GM23338 (cell line): ENCODE results near the gene PNLIP. TPM values are rescaled to one million over a fixed set of nuclear protein-coding genes. Genes with fewer than 3 reads are reported as not detected.

Source experiments
- ATAC-seq: fragments of 200-7000 bp; cut with Tn5 transposase; 3 replicates; pipeline ENCODE4 v1.9.1; 2020
- DNase-seq: peaks from one replicate; pipeline ENCODE4 v3.0.0-alpha.2; 2015; ENCODE audit warnings: low spot score
- H2AFZ ChIP-seq: fragments of 200-600 bp; sonication (generic); 2 replicates; pipeline ENCODE4 v1.8.0; 2016; ENCODE audit warnings: antibody characterized with exemption, mild to moderate bottlenecking, moderate library complexity
- H3F3A ChIP-seq: fragments of 200-600 bp; sonication (generic); replicated peaks from 2 replicates; pipeline ENCODE4 v1.8.0; 2017; ENCODE audit warnings: antibody characterized with exemption, mixed run types, low read depth
- H3K27ac ChIP-seq: fragments of 200-600 bp; sonication (generic); 2 replicates; pipeline ENCODE4 v1.6.1; 2016; ENCODE audit warnings: low read depth
- H3K27me3 ChIP-seq: fragments of 200-600 bp; sonication (generic); 2 replicates; pipeline ENCODE4 v1.8.0; 2016; ENCODE audit warnings: mild to moderate bottlenecking, mixed run types, moderate library complexity; ENCODE audit not compliant: insufficient read depth
- H3K36me3 ChIP-seq: fragments of 200-600 bp; sonication (generic); 2 replicates; pipeline ENCODE4 v1.8.0; 2016; ENCODE audit warnings: mild to moderate bottlenecking; ENCODE audit not compliant: insufficient read depth
- H3K4me1 ChIP-seq: fragments of 200-600 bp; sonication (generic); 2 replicates; pipeline ENCODE4 v1.8.0; 2016; ENCODE audit warnings: mild to moderate bottlenecking, moderate library complexity; ENCODE audit not compliant: insufficient read depth
- H3K4me2 ChIP-seq: fragments of 200-600 bp; sonication (generic); 2 replicates; pipeline ENCODE4 v1.7.1; 2017; ENCODE audit warnings: mixed run types
- H3K4me3 ChIP-seq: fragments of 200-600 bp; sonication (generic); 2 replicates; pipeline ENCODE4 v1.6.1; 2016; ENCODE audit warnings: mixed run types
- H3K79me2 ChIP-seq: fragments of 200-600 bp; sonication (generic); replicated peaks from 2 replicates; pipeline ENCODE4 v1.8.0; 2017; ENCODE audit warnings: mild to moderate bottlenecking; ENCODE audit not compliant: insufficient read depth
- H3K9me2 ChIP-seq: fragments of 200-600 bp; sonication (generic); 2 replicates; pipeline ENCODE4 v1.8.0; 2017; ENCODE audit not compliant: insufficient read depth
- H4K20me1 ChIP-seq: fragments of 200-600 bp; sonication (generic); replicated peaks from 2 replicates; pipeline ENCODE4 v1.8.0; 2017; ENCODE audit warnings: mild to moderate bottlenecking; ENCODE audit not compliant: insufficient read depth
- H3K27ac Mint-ChIP-seq: 2 replicates; pipeline ENCODE4 v1.8.0; 2020; ENCODE audit warnings: inconsistent platforms, mild to moderate bottlenecking, moderate library complexity, mixed read lengths
- H3K27me3 Mint-ChIP-seq: 3 replicates; pipeline ENCODE4 v1.8.0; 2022; ENCODE audit warnings: low read depth, mild to moderate bottlenecking, moderate library complexity, mixed read lengths, inconsistent platforms; ENCODE audit not compliant: insufficient read depth, poor library complexity
- H3K36me3 Mint-ChIP-seq: 3 replicates; pipeline ENCODE4 v1.8.0; 2021; ENCODE audit warnings: low read depth, mild to moderate bottlenecking, inconsistent platforms, moderate library complexity, mixed read lengths
- H3K4me1 Mint-ChIP-seq: 3 replicates; pipeline ENCODE4 v1.8.0; 2020; ENCODE audit warnings: mild to moderate bottlenecking, inconsistent platforms, mixed read lengths
- H3K4me3 Mint-ChIP-seq: 3 replicates; pipeline ENCODE4 v1.8.0; 2021; ENCODE audit warnings: moderate library complexity, mild to moderate bottlenecking, inconsistent platforms, mixed read lengths
- H3K9me3 Mint-ChIP-seq: 3 replicates; pipeline ENCODE4 v1.8.0; 2020; ENCODE audit warnings: moderate library complexity, mild to moderate bottlenecking, inconsistent platforms, mixed read lengths
- CREB1 ChIP-seq: fragments of 250-450 bp; sonication (Bioruptor Pico); IDR thresholded peaks from 2 replicates; pipeline ENCODE4 v1.5.0; 2020; ENCODE audit warnings: low read depth, mild to moderate bottlenecking, moderate library complexity
- CTCF ChIP-seq, 2 experiments: fragments of 200-600 bp in 1 of 2; sonication (generic) in 1 of 2; conservative IDR thresholded peaks; 2 replicates each; pipeline versions ENCODE4 v1.5.1 to v1.6.1; 2016 to 2017; ENCODE audit warnings: antibody characterized with exemption in 2 of 2, low read depth in 2 of 2, mild to moderate bottlenecking in 2 of 2, moderate library complexity in 1 of 2
- REST ChIP-seq: IDR thresholded peaks from one replicate; pipeline ENCODE4 v1.6.1; 2018; ENCODE audit warnings: antibody characterized with exemption; ENCODE audit not compliant: unreplicated experiment
- STAT1 ChIP-seq: IDR thresholded peaks from one replicate; pipeline ENCODE4 v1.6.1; 2016; ENCODE audit warnings: antibody characterized with exemption; ENCODE audit not compliant: unreplicated experiment
- ZNF331 ChIP-seq: fragments of 250-450 bp; sonication (Bioruptor Pico); IDR thresholded peaks from 2 replicates; pipeline ENCODE4 v1.5.0; 2020; ENCODE audit warnings: low read depth, mild to moderate bottlenecking, moderate library complexity
- polyA plus RNA-seq: library from polyadenylated mRNA; unstranded; fragments of >200 nt; fragmentation: Nextera tagmentation; extraction: Ambion mirVana; gene quantifications from 2 replicates; pipeline ENCODE4 v1.2.1, GENCODE V29; 2016
- total RNA-seq: library from RNA; depleted of rRNA; stranded (reverse); fragments of >200 nt; shearing (Covaris generic); gene quantifications from 2 replicates; pipeline ENCODE4 v1.2.3, GENCODE V29; 2014
- TF ChIP-seq, protein P1 (sequence below): fragments of 250-450 bp; sonication (Bioruptor Pico); IDR thresholded peaks from 2 replicates; pipeline ENCODE4 v1.5.0; 2020; ENCODE audit warnings: mild to moderate bottlenecking, moderate library complexity

Gene PNLIP
- total and polyA plus RNA-seq, 2 experiments from 2014 or later, result not detected

- Mint-ChIP-seq H3K36me3 (no peaks in the 10 kb centered on the region), H3K4me1 (peaks cover 15% of the 10 kb centered on the region; the same call in 2 of the 3 replicates), H3K4me3 (no peak overlapping the region), H3K27ac (no peak overlapping the region), H3K9me3 (peaks cover 16% of the 10 kb centered on the region), H3K27me3 (no peaks in the 10 kb centered on the region)
- Histone ChIP-seq H3K36me3 (peaks cover 10% of the 10 kb centered on the region; the same call in 1 of the 2 replicates), H4K20me1 (no peaks in the 10 kb centered on the region), H3K4me1 (peaks cover 13% of the 10 kb centered on the region; the same call in 1 of the 2 replicates), H3F3A (no peaks in the 10 kb centered on the region), H3K4me3 (no peak overlapping the region), H3K79me2 (no peaks in the 10 kb centered on the region), H2AFZ (no peak overlapping the region), H3K27me3 (no peaks in the 10 kb centered on the region), H3K4me2 (no peak overlapping the region), H3K27ac (no peak overlapping the region), H3K9me2 (peaks cover 4% of the 10 kb centered on the region; the same call in 1 of the 2 replicates)
- peak; percentile 17 for DNase-seq
- TF ChIP-seq, protein P1, sequence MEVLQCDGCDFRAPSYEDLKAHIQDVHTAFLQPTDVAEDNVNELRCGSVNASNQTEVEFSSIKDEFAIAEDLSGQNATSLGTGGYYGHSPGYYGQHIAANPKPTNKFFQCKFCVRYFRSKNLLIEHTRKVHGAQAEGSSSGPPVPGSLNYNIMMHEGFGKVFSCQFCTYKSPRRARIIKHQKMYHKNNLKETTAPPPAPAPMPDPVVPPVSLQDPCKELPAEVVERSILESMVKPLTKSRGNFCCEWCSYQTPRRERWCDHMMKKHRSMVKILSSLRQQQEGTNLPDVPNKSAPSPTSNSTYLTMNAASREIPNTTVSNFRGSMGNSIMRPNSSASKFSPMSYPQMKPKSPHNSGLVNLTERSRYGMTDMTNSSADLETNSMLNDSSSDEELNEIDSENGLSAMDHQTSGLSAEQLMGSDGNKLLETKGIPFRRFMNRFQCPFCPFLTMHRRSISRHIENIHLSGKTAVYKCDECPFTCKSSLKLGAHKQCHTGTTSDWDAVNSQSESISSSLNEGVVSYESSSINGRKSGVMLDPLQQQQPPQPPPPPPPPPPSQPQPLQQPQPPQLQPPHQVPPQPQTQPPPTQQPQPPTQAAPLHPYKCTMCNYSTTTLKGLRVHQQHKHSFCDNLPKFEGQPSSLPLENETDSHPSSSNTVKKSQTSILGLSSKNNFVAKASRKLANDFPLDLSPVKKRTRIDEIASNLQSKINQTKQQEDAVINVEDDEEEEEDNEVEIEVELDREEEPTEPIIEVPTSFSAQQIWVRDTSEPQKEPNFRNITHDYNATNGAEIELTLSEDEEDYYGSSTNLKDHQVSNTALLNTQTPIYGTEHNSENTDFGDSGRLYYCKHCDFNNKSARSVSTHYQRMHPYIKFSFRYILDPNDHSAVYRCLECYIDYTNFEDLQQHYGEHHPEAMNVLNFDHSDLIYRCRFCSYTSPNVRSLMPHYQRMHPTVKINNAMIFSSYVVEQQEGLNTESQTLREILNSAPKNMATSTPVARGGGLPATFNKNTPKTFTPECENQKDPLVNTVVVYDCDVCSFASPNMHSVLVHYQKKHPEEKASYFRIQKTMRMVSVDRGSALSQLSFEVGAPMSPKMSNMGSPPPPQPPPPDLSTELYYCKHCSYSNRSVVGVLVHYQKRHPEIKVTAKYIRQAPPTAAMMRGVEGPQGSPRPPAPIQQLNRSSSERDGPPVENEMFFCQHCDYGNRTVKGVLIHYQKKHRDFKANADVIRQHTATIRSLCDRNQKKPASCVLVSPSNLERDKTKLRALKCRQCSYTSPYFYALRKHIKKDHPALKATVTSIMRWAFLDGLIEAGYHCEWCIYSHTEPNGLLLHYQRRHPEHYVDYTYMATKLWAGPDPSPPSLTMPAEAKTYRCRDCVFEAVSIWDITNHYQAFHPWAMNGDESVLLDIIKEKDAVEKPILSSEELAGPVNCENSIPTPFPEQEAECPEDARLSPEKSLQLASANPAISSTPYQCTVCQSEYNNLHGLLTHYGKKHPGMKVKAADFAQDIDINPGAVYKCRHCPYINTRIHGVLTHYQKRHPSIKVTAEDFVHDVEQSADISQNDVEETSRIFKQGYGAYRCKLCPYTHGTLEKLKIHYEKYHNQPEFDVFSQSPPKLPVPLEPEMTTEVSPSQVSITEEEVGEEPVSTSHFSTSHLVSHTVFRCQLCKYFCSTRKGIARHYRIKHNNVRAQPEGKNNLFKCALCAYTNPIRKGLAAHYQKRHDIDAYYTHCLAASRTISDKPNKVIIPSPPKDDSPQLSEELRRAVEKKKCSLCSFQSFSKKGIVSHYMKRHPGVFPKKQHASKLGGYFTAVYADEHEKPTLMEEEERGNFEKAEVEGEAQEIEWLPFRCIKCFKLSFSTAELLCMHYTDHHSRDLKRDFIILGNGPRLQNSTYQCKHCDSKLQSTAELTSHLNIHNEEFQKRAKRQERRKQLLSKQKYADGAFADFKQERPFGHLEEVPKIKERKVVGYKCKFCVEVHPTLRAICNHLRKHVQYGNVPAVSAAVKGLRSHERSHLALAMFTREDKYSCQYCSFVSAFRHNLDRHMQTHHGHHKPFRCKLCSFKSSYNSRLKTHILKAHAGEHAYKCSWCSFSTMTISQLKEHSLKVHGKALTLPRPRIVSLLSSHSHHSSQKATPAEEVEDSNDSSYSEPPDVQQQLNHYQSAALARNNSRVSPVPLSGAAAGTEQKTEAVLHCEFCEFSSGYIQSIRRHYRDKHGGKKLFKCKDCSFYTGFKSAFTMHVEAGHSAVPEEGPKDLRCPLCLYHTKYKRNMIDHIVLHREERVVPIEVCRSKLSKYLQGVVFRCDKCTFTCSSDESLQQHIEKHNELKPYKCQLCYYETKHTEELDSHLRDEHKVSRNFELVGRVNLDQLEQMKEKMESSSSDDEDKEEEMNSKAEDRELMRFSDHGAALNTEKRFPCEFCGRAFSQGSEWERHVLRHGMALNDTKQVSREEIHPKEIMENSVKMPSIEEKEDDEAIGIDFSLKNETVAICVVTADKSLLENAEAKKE, result 0 out of 2 replicates have a peak, but pooled peaks have one; percentile 31
- no peak for TF ChIP-seq ZNF331 (CRISPR knock-in tag)
- peak; percentile 76 for ATAC-seq
Measured at GRCh38 chr10:116542007-116542677, 3.6 kb upstream of the PNLIP start.

DNA sequence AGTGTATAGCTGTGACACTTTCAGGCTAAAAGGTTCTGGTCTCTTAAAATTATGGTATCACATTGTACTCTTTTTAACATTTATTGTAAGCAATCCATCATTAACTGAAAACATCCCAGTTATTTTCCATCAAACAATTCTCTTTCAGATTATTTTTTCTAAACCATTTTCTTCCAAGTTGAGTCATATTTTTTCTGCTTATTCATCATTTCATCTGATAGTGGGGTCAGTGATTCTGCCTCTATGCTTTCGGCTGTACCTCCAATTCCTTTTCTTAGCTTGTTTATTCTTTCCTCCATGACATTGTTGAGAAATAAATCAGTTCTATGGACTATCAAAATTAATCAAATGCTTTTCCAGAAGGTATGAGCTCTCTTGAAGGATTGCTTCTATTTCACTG is 609 bp upstream of the PNLIP start:
- H3K4me2 ChIP-seq, result no peak overlapping the region
- Mint-ChIP-seq H3K4me1 (peaks cover 15% of the 10 kb centered on the region; the same call in 2 of the 3 replicates), H3K27ac (no peak overlapping the region), H3K9me3 (peaks cover 3% of the 10 kb centered on the region), H3K36me3 (no peaks in the 10 kb centered on the region), H3K27me3 (peaks cover 2% of the 10 kb centered on the region), H3K4me3 (no peak overlapping the region)
- H3K4me1 ChIP-seq, result peaks cover 13% of the 10 kb centered on the region; the same call in 1 of the 2 replicates
- H3K79me2 ChIP-seq, result no peaks in the 10 kb centered on the region
- ATAC-seq (no peak), DNase-seq (no peak)
- H3K9me2 ChIP-seq, result peaks cover 4% of the 10 kb centered on the region; the same call in 1 of the 2 replicates
- no peak overlapping the region for H2AFZ ChIP-seq
- no peaks in the 10 kb centered on the region for H3K27me3 ChIP-seq
- no peaks in the 10 kb centered on the region for H4K20me1 ChIP-seq
- H3K36me3 ChIP-seq, result no peaks in the 10 kb centered on the region
- no peaks in the 10 kb centered on the region for H3F3A ChIP-seq
- H3K4me3 ChIP-seq, result no peak overlapping the region
- no peak overlapping the region for H3K27ac ChIP-seq
- TF ChIP-seq CREB1 (CRISPR knock-in tag), result no peak
- no peak for TF ChIP-seq CTCF (conservative IDR thresholded peaks at IDR 0.05; ENCODE audit: low read depth in 2 of 2)
- no peak for TF ChIP-seq STAT1
- TF ChIP-seq REST, result no peak
